Medulla oblongata (tissue), 1 donor: ENCODE measurements around the gene C3.
"Not testable (repeated sequence)": the region's sequence is repeated elsewhere in the genome, so short reads cannot be mapped to it uniquely, and the experiment has no call there.

Experiments
- DNase-seq: peaks from one replicate; pipeline ENCODE4 v3.0.0-alpha.2; 2015; ENCODE audit errors: extremely low spot score

The C3 gene

GRCh38 chr19:6720369-6721137, at the start of gene C3:
TSS of gene C3 (minus strand) at chr19:6720650. CDS start at chr19:6720589, 61 bp downstream.
- DNase-seq, result peak; percentile 77

- DNase-seq, result no peak
These were observed 48.7 kb upstream of the C3 start for GRCh38 chr19:6769006-6769619.

- no peak for DNase-seq
These were observed 47.9 kb upstream of the C3 start for GRCh38 chr19:6768236-6768785.

- peak; percentile 27 for DNase-seq
These were observed 47.1 kb upstream of the C3 start, which contains the start of gene SH2D3A for GRCh38 chr19:6767357-6768235. TSS of gene SH2D3A (minus strand) at chr19:6767435. CDS start at chr19:6763748, 3,687 bp downstream.

- no peak for DNase-seq
These were observed 46.6 kb upstream of the C3 start for GRCh38 chr19:6767081-6767356.

GRCh38 chr19:6766357-6767080, 46.1 kb upstream of the C3 start:
- DNase-seq, result no peak

GRCh38 chr19:6765738-6766356, 45.4 kb upstream of the C3 start:
- DNase-seq, result no peak

GRCh38 chr19:6762253-6762797, 41.9 kb upstream of the C3 start:
- not testable (repeated sequence) for DNase-seq

- DNase-seq, result no peak
These were observed 40.7 kb upstream of the C3 start for GRCh38 chr19:6761053-6761676.

GRCh38 chr19:6760606-6761005, 40.2 kb upstream of the C3 start:
- no peak for DNase-seq

GRCh38 chr19:6754653-6755463, 34.4 kb upstream of the C3 start:
- DNase-seq, result no peak

- no peak for DNase-seq
These were observed 33.7 kb upstream of the C3 start for GRCh38 chr19:6754136-6754535.

GRCh38 chr19:6753178-6754031, 33.0 kb upstream of the C3 start:
- peak; percentile 27 for DNase-seq

- DNase-seq, result no peak
These were observed 32.1 kb upstream of the C3 start for GRCh38 chr19:6752256-6753177.

GRCh38 chr19:6751189-6751588, 30.7 kb upstream of the C3 start:
- no peak for DNase-seq

GRCh38 chr19:6750062-6750461, 29.6 kb upstream of the C3 start:
- no peak for DNase-seq

GRCh38 chr19:6748543-6748942, 28.1 kb upstream of the C3 start:
- DNase-seq, result not testable (repeated sequence)
